GM21367 (cell line): ENCODE data around the gene PROZ.
"Not testable (repeated sequence)": the region's sequence is repeated elsewhere in the genome, so short reads cannot be mapped to it uniquely, and the experiment has no call there.

Experiments used
- ATAC-seq: cut with Tn5 transposase; IDR thresholded peaks from one replicate; pipeline ENCODE4 v1.9.1; 2021; ENCODE audit not compliant: unreplicated experiment

Gene PROZ

GRCh38 chr13:113153810-113154748 lies 4.4 kb upstream of the PROZ start:
- ATAC-seq, result no peak

DNA sequence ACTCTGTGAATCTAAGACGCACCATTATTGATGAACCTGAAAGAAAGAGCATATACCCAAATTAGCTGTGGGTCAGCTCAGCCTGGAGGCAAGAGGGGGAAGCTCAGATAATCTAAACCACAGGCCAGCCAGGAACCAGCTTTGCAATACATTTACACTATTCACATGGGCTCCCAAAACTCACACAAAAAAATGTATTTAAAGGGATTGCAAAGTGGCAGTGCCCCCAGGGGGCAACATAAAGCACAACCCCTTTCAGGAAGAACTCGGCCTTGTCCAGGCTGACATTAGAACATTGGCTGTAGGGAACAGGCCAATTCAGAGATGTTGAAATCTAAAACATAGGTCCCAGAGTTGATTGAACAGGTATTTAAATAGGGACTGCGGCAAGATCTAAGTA lies 3.2 kb upstream of the PROZ start:
- no peak for ATAC-seq

DNA sequence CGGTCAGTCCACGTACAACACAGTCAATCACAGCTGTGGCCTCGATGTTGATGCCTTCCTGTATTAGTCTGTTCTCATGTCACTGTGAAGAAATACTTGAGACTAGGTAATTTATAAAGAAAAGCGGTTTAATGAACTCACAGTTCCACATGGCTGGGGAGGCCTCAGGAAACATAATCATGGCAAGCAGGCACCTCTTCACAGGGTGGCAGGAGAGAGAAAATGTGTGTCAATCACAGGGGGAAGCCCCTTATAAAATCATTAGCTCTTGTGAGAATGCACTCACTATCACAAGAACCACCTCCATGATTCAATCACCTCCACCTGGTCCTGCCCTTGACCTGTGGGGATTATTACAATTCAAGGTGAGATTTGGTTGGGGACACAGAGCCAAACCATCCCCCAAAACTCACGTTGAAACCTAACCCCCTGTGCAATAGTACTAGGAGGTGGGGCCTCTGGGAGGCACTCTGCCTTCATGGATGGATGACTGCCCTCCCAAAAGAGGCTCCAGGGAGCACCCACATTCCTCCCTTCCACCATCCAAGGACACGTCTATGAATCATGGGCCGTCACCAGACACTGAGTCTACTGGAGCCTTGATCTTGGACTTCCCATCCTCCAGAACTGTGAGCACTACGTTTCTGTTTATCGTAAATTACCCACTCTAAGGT lies 2.3 kb upstream of the PROZ start:
- ATAC-seq, result no peak

GRCh38 chr13:113157206-113157928 lies 1.1 kb upstream of the PROZ start:
- no peak for ATAC-seq

DNA sequence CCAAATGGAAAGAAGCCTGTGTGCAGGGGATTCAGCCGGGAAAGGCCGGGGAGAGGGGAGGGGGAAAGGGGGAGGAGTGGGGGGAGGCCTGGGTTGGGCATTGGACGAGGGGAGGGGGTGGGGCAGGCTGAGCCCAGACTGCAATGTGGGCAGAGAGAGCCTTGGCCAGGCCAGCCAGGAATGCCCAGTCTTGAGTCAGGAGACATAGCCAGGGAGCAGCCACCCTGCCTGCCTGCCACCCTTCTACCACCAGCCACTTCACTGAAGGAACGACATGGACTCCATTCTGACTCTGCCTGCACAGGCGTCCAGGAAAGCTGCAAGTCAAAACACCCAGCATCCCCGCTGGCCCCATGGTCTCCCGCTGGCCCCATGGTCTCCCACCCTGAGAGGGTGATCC lies 498 bp downstream of the PROZ start:
- ATAC-seq, result no peak

GRCh38 chr13:113159701-113160100 lies 1.3 kb downstream of the PROZ start:
- no peak for ATAC-seq

DNA sequence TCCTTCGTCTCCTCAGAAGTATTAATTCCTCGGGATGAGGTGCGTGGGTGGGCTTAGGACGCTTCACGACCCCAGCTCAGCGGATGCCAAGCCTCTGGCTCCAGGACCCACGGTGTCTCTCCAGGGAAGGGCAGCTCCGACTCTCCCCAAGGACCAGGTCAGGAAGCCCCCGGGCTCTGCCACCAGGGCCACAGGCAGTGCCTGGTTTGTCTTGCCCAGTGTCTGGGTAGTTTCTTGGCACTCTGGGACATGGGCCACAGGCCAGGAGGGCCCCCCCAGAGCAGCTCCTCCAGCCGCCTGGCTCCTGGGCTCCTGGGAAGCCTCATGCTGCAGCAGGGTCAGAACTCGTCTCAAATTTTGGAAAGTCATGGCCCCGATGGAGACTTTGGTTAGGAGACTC lies 2.5 kb downstream of the PROZ start:
- ATAC-seq, result no peak

- ATAC-seq, result no peak
These were observed 3.0 kb downstream of the PROZ start for GRCh38 chr13:113161433-113161832.

GRCh38 chr13:113161975-113162374 lies 3.5 kb downstream of the PROZ start:
- ATAC-seq, result not testable (repeated sequence)

- ATAC-seq, result no peak
These were observed 4.6 kb downstream of the PROZ start for GRCh38 chr13:113162783-113163685.

DNA sequence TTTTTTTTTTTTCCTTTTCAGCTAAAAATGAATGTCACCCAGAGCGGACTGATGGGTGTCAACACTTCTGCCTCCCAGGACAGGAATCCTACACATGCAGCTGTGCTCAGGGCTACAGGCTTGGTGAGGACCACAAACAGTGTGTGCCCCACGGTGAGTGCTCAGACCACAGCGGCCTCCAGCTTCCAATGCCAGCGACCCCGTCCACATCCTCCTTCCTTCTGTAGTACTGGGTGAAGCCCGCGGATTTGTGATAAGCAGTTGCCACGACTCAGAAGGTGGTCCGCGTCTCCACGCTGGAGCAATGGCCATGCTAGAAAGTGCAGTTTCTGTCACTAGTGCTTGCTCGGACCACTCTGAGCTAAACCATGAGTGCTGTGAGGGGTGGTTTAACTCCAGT lies 6.0 kb downstream of the PROZ start:
- ATAC-seq, result no peak

DNA sequence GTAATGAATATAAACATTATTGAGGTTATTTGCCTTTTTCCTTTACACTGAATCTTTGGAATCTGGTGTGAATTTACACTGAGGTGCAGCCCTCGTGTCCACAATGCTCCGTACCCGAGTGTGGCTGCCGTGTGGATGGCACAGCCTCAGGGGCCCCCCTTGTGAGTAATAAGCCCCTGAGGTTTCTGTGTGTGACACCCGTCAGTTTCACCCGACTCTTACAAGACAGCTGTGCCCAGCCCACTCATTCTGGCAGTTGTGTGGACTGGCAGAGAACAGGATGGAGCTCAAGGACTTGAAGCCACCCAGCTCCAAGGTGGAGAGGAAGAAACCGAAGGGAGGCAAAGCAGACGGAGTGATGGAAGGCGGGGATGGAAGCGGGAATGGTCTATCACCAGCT lies 7.8 kb downstream of the PROZ start:
- no peak for ATAC-seq

DNA sequence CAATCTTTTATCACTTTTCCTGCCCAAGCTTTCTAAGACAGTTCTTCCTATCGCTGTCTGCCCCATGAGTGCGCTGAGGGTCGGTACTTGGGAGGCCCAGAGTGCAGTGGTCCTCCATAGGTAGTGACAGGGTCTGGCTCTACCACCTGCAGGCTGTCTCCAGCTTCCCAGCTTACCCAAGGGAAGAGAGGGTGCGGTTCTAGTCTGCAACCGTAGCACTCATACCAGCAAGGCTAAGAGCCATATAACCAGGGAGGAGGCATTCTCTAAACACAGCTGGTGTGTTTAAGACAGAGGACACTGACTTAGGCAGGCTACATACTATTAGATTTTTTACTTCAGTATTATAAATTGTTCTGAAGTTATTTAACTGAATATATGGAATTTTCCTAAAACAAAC lies 8.2 kb downstream of the PROZ start:
- ATAC-seq, result no peak

- ATAC-seq, result no peak
These were observed 8.7 kb downstream of the PROZ start for GRCh38 chr13:113167155-113167554.

DNA sequence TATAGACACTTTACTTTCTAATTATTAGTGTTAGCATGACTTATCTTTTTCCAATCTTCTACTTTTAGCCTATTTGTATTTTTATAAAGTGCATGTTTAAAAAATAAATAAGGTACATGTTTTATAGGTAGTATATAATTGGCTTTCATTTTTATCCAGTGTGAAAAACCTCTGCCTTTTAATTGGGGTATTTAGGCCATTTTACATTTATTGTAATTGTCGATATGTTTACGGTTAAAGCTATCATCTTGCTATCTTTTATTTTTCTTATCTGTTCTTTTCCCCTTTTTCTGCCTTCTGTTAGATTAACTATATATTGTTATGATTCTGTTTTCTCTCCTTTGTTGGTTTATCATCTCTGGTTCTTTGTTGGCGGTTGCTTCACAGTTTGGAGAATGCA lies 9.1 kb downstream of the PROZ start:
- no peak for ATAC-seq

GRCh38 chr13:113168211-113168610 lies 9.8 kb downstream of the PROZ start:
- no peak for ATAC-seq

DNA sequence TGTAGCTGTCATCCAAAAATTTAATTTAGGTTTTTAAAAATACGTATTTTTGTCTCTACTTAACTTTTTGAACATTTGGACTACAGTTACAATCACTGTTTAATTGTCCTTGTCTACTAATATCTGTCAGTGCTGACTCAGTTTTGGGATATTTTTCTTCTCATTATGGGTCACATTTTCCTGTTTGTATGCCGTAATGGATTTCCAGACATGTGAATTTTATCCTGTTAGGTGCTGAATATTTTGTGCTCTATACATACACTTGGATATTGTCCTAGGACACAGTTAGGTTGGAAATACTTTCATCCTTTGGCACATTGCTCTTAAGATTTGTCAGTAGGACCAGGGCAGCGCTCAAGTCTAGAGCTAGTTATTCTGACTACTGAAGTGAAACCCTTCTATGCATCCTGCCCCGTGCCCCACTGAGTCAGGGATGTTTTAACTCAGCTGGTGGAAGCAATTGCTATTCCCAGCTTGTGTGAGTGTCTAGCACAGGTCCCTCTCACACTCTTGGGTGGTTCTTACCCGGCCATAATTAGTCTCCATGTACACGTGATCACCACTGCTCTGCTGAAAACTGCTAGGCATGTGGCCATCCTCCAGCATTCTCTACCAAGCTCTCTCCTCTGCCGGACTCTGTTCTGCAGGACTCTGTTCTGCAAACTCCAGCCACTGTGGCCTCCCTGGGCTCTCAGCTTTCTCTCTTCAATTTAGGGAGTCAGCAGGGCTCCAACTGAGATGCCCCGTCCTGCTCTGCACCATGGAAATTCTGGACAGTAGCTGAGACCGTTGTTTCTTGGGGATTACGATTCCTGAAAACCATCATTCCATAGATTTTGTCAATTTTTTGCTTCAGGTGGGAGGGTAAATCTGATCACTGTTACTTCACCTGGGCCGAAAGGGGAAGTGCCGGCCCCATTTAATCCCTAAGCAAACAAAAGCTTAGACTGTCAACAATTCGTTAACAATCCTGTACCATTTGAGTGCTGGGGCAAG lies 11.1 kb downstream of the PROZ start:
- no peak for ATAC-seq

DNA sequence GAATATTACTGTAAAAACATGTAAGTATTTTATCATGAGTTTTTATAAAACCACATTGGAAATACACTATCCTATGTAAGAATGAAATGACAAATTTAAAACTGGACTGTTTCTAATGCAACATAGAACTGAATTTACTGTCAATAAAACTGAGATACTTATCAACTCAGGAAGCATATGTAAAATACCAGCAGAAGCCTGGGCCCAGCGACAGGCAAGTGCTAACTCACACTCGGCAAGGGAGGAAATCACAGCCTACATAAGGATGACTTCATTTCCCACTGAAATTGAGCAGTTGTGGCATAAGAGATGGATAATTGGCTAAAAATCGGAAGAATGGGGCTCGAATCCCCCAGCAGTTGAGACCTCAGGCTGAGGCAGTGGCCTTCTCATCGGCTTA lies 12.1 kb downstream of the PROZ start:
- no peak for ATAC-seq
